ENCODE measurements around the gene FBXW8. TPM values are rescaled to one million over a fixed set of nuclear protein-coding genes. Genes with fewer than 3 reads are reported as not detected.

Gene FBXW8
- total RNA-seq, 4 donors from 2014 or later: 29.3 to 45.5 (median 32.9) TPM

- H3K4me1 ChIP-seq: no peaks in the 10 kb centered on the region
- H3K27ac ChIP-seq: no peak overlapping the region
- no peak for DNase-seq
- no peak overlapping the region for H3K4me3 ChIP-seq (replicated peaks in 1 of 3)
- H3K9me3 ChIP-seq: no peaks in the 10 kb centered on the region
- TF ChIP-seq POLR2A (IDR thresholded peaks at IDR 0.05) (no peak), CTCF (IDR thresholded peaks at IDR 0.05) (no peak)
- intact Hi-C loops (cut with DNase I): no loop called here
- 94 to 95% methylated on average over 7 of the region's 7 CpGs for WGBS, 2 donors
- H3K27me3 ChIP-seq: no peaks in the 10 kb centered on the region
- peaks cover 5 to 6% of the 10 kb centered on the region in 2 donors for H3K36me3 ChIP-seq
These were observed 80.5 kb downstream of the FBXW8 start for GRCh38 chr12:116990971-116991966.

DNA sequence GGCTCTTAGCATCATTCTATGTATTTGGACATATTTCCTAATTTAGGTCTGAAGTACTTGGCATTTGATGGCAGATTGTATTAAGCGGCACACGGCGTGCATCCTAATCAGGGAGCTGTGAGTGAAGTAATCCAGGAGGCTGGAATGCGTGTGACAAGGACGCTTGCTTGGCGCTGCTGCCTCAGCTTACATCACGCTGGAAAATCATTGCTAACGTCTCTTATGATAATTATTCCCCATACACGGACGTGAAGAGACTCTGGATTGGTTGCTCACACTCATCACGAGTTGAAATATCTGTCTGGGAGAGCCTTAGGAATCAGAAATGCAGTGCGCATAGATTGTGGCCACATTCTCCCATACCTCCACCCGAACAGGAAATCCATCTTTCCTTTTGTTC is 85.3 kb downstream of the FBXW8 start:
- H3K27ac ChIP-seq: no peak overlapping the region
- intact Hi-C loops (cut with DNase I): no loop called here
- TF ChIP-seq POLR2A (IDR thresholded peaks at IDR 0.05) (no peak), CTCF (IDR thresholded peaks at IDR 0.05) (no peak)
- 87 to 92% methylated on average over 13 of the region's 13 CpGs for WGBS, 2 donors
- H3K9me3 ChIP-seq: no peaks in the 10 kb centered on the region
- no peak overlapping the region for H3K4me3 ChIP-seq (replicated peaks in 1 of 3)
- DNase-seq: no peak
- no peaks in the 10 kb centered on the region for H3K4me1 ChIP-seq
- no peaks in the 10 kb centered on the region for H3K27me3 ChIP-seq
- no peaks in the 10 kb centered on the region for H3K36me3 ChIP-seq

- no peaks in the 10 kb centered on the region for H3K9me3 ChIP-seq
- no peak overlapping the region for H3K27ac ChIP-seq
- no peaks in the 10 kb centered on the region for H3K36me3 ChIP-seq
- H3K4me1 ChIP-seq: no peaks in the 10 kb centered on the region
- intact Hi-C loops (cut with DNase I): no loop called here
- no peak overlapping the region for H3K4me3 ChIP-seq (replicated peaks in 1 of 3)
- TF ChIP-seq CTCF (IDR thresholded peaks at IDR 0.05): no peak
- TF ChIP-seq POLR2A (IDR thresholded peaks at IDR 0.05): no peak
- no peaks in the 10 kb centered on the region for H3K27me3 ChIP-seq
- no peak for DNase-seq
- 85 to 88% methylated on average over 8 of the region's 8 CpGs for WGBS, 2 donors
These were observed 85.9 kb downstream of the FBXW8 start for GRCh38 chr12:116996621-116997020.

DNA sequence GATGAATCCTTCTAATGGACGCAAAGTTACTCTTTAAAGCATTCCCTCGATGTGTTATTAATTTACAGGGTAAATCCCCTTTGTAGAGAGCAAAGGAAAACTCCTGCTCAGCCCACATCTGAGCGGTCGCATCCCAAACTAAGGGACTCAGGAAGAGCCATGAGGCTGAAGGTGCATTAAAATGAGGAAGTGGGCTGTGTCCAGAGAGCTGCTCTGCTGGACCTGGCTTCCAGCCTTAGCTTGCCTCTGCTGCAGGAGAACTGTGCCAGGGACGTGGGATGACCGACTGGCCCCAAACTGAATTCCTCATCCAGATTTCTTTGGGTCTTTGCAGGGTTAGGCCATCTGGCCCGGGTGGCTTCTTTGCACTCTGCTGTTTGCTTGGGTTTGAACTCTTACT is 88.3 kb downstream of the FBXW8 start:
- Histone ChIP-seq H3K9me3 (no peaks in the 10 kb centered on the region), H3K4me3 (replicated peaks in 1 of 3) (no peak overlapping the region), H3K27me3 (no peaks in the 10 kb centered on the region), H3K36me3 (no peaks in the 10 kb centered on the region), H3K27ac (no peak overlapping the region), H3K4me1 (no peaks in the 10 kb centered on the region)
- 77 to 97% methylated on average over 7 of the region's 7 CpGs for WGBS, 2 donors
- no peak for TF ChIP-seq CTCF (IDR thresholded peaks at IDR 0.05)
- intact Hi-C loops (cut with DNase I): no loop called here
- no peak for DNase-seq

GRCh38 chr12:117000316-117000715 is 89.6 kb downstream of the FBXW8 start:
- H3K27ac ChIP-seq: no peak overlapping the region
- peaks cover 0 to 8% of the 10 kb centered on the region in 2 donors for H3K36me3 ChIP-seq
- TF ChIP-seq CTCF (IDR thresholded peaks at IDR 0.05) (no peak), POLR2A (IDR thresholded peaks at IDR 0.05) (no peak)
- H3K4me1 ChIP-seq: no peaks in the 10 kb centered on the region
- 81 to 95% methylated on average over 2 to 5 of the region's 5 CpGs for WGBS, 2 donors
- H3K9me3 ChIP-seq: no peaks in the 10 kb centered on the region
- H3K27me3 ChIP-seq: no peaks in the 10 kb centered on the region
- intact Hi-C loops (cut with DNase I): no loop called here
- no peak overlapping the region for H3K4me3 ChIP-seq (replicated peaks in 1 of 3)
- no peak for DNase-seq

All from thyroid gland (tissue), 4 donors.